C4-2B (cell line): ENCODE results near the gene ATP2A3.

Experiments
- H3K27ac ChIP-seq: fragments of 450-650 bp; 2 replicates; pipeline ENCODE4 v1.5.1; 2017
- CTCF ChIP-seq: fragments of 450-650 bp; conservative IDR thresholded peaks from 2 replicates; pipeline ENCODE4 v1.5.1; 2017; ENCODE audit warnings: mild to moderate bottlenecking
- ZFX ChIP-seq: fragments of 450-650 bp; IDR thresholded peaks from 2 replicates; pipeline ENCODE4 v1.6.1; 2017

The ATP2A3 gene

GRCh38 chr17:3990386-3991127 lies 26.3 kb upstream of the ATP2A3 start:
- TF ChIP-seq CTCF (no peak), ZFX (no peak)
- no peak overlapping the region for H3K27ac ChIP-seq

- H3K27ac ChIP-seq, result no peak overlapping the region
- TF ChIP-seq ZFX (no peak), CTCF (no peak)
Observed at GRCh38 chr17:3989041-3989886, 25.0 kb upstream of the ATP2A3 start.

GRCh38 chr17:3988297-3989040 lies 24.2 kb upstream of the ATP2A3 start:
- H3K27ac ChIP-seq, result no peak overlapping the region
- TF ChIP-seq ZFX, result no peak
- TF ChIP-seq CTCF, result no peak

- TF ChIP-seq ZFX (no peak), CTCF (no peak)
- no peak overlapping the region for H3K27ac ChIP-seq
Observed at GRCh38 chr17:3986939-3987335, 22.7 kb upstream of the ATP2A3 start.

GRCh38 chr17:3986270-3986938 lies 22.2 kb upstream of the ATP2A3 start:
- TF ChIP-seq CTCF (no peak), ZFX (no peak)

GRCh38 chr17:3985846-3986245 lies 21.6 kb upstream of the ATP2A3 start:
- no peak overlapping the region for H3K27ac ChIP-seq
- no peak for TF ChIP-seq CTCF

More at GRCh38 chr17:3986270-3986938, 22.2 kb upstream of the ATP2A3 start:
- H3K27ac ChIP-seq, result no peak overlapping the region
